ENCODE results near the gene GJB2.

The GJB2 gene

DNA sequence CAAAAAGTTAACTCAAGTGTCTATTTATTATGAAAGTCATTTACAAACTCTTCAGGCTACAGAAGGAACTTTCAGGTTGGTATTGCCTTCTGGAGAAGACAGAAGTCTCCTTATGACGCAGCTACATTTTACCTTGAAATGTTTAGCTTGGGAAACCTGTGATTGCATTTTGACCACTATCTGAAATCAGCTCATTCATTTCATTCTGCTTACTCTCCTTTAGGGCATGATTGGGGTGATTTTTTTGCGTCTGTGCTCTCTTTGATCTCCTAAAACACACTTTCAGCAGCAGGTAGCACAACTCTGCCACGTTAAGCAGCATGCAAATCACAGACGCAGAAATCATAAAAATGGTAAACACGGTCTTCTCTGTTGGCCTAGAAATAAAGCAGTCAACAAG lies 29.8 kb upstream of the GJB2 start:
- H3K4me2 ChIP-seq (ENCODE audit: low read length) = no peak overlapping the region
- no peaks in the 10 kb centered on the region for H3K4me1 ChIP-seq
- H3K27me3 ChIP-seq (ENCODE audit: control insufficient read depth, insufficient read depth, low read length) = no peaks in the 10 kb centered on the region
- no peak overlapping the region for H3K4me3 ChIP-seq (ENCODE audit: low read depth, low read length)
- no peaks in the 10 kb centered on the region for H3K79me2 ChIP-seq
- H3K36me3 ChIP-seq (ENCODE audit: control insufficient read depth, insufficient read depth, low read length) = no peaks in the 10 kb centered on the region
- no peaks in the 10 kb centered on the region for H3K9me3 ChIP-seq (ENCODE audit: control insufficient read depth, low read length)
- no peak overlapping the region for H2AFZ ChIP-seq
- no peak overlapping the region for H3K9ac ChIP-seq
- TF ChIP-seq CTCF (IDR thresholded peaks at IDR 0.05) = no peak
- H3K27ac ChIP-seq = no peak overlapping the region

GRCh38 chr13:20221772-20222171 lies 29.0 kb upstream of the GJB2 start:
- Histone ChIP-seq H3K27ac (no peak overlapping the region), H3K9ac (no peak overlapping the region), H3K4me2 (ENCODE audit: low read length) (no peak overlapping the region), H3K4me3 (ENCODE audit: low read depth, low read length) (no peak overlapping the region), H3K27me3 (ENCODE audit: control insufficient read depth, insufficient read depth, low read length) (no peaks in the 10 kb centered on the region), H3K36me3 (ENCODE audit: control insufficient read depth, insufficient read depth, low read length) (no peaks in the 10 kb centered on the region), H3K79me2 (no peaks in the 10 kb centered on the region), H3K9me3 (ENCODE audit: control insufficient read depth, low read length) (no peaks in the 10 kb centered on the region), H2AFZ (no peak overlapping the region), H3K4me1 (no peaks in the 10 kb centered on the region)
- no peak for TF ChIP-seq CTCF (IDR thresholded peaks at IDR 0.05)

DNA sequence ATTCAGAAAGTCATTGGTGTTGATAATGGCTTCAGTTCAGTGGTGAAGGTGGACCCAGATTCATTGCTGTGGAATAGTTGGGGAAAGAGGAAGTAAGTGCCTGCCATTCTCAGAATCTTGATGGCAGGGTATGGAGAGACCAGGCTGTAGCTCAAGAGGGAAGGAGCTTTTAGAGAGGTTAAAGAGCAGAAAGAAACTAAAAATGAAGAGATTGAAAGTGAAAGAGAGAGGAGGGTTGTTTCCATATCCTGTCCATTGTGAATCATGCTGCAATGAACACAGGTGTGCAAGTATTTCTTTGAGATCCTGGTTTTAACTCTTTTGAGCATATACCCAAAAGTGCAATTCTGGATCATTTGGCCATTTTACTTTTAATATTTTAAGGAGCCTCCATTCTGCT lies 26.8 kb upstream of the GJB2 start:
- no peak for TF ChIP-seq CTCF (IDR thresholded peaks at IDR 0.05)
- Histone ChIP-seq H2AFZ (no peak overlapping the region), H3K9me3 (ENCODE audit: control insufficient read depth, low read length) (no peaks in the 10 kb centered on the region), H3K27me3 (ENCODE audit: control insufficient read depth, insufficient read depth, low read length) (no peaks in the 10 kb centered on the region), H3K27ac (no peak overlapping the region), H3K36me3 (ENCODE audit: control insufficient read depth, insufficient read depth, low read length) (no peaks in the 10 kb centered on the region), H3K79me2 (no peaks in the 10 kb centered on the region), H3K4me2 (ENCODE audit: low read length) (no peak overlapping the region), H3K9ac (no peak overlapping the region), H3K4me1 (no peaks in the 10 kb centered on the region), H3K4me3 (ENCODE audit: low read depth, low read length) (no peak overlapping the region)

GRCh38 chr13:20217168-20217567 lies 24.4 kb upstream of the GJB2 start:
- Histone ChIP-seq H3K4me1 (no peaks in the 10 kb centered on the region), H3K36me3 (ENCODE audit: control insufficient read depth, insufficient read depth, low read length) (no peaks in the 10 kb centered on the region), H3K27me3 (ENCODE audit: control insufficient read depth, insufficient read depth, low read length) (no peaks in the 10 kb centered on the region), H3K4me2 (ENCODE audit: low read length) (no peak overlapping the region), H2AFZ (no peak overlapping the region), H3K79me2 (no peaks in the 10 kb centered on the region), H3K9ac (no peak overlapping the region), H3K4me3 (ENCODE audit: low read depth, low read length) (no peak overlapping the region), H3K9me3 (ENCODE audit: control insufficient read depth, low read length) (no peaks in the 10 kb centered on the region), H3K27ac (no peak overlapping the region)
- no peak for TF ChIP-seq CTCF (IDR thresholded peaks at IDR 0.05)

- no peaks in the 10 kb centered on the region for H3K79me2 ChIP-seq
- H3K9ac ChIP-seq = no peak overlapping the region
- no peak overlapping the region for H3K27ac ChIP-seq
- TF ChIP-seq CTCF (IDR thresholded peaks at IDR 0.05) = no peak
- no peak overlapping the region for H3K4me2 ChIP-seq (ENCODE audit: low read length)
- H3K36me3 ChIP-seq (ENCODE audit: control insufficient read depth, insufficient read depth, low read length) = no peaks in the 10 kb centered on the region
- H3K9me3 ChIP-seq (ENCODE audit: control insufficient read depth, low read length) = no peaks in the 10 kb centered on the region
- no peaks in the 10 kb centered on the region for H3K27me3 ChIP-seq (ENCODE audit: control insufficient read depth, insufficient read depth, low read length)
- H3K4me3 ChIP-seq (ENCODE audit: low read depth, low read length) = no peak overlapping the region
- H2AFZ ChIP-seq = no peak overlapping the region
- no peaks in the 10 kb centered on the region for H3K4me1 ChIP-seq
Measured at GRCh38 chr13:20209948-20210347, 17.2 kb upstream of the GJB2 start.

Data from parathyroid adenoma (tissue), 2 donors.